ENCODE results near the gene IQCM. TPM values are rescaled to one million over a fixed set of nuclear protein-coding genes. Genes with fewer than 3 reads are reported as not detected.

Gene IQCM
- total and polyA plus RNA-seq, 5 donors from 2014 or later: not detected

DNA sequence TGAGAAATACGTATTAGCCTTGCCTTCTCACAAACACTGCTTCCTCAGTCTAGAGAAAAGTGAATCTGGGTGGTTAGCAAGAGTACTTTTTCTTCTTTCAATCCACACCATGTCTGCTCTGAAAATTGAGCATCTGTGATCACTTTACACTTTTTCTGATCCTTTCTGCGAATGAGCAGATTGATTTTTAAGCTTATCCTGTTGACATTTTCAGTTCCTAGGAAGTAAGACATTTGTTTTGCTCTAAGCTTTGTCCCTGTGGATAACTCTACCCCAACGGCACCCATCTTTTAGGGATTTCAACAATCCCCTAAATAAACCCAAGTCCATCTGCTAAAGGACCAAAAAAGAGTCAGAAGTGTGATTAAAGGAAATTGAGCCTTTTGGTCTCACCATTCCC, 487.5 kb downstream of the IQCM start:
- no peak for DNase-seq
- Mint-ChIP-seq H3K4me3 (no peak overlapping the region), H3K27ac (no peak overlapping the region), H3K27me3 (no peaks in the 10 kb centered on the region), H3K36me3 (no peaks in the 10 kb centered on the region), H3K4me1 (no peaks in the 10 kb centered on the region), H3K9me3 (peaks cover 0 to 11% (median 3%) of the 10 kb centered on the region in 7 donors)
- ATAC-seq (ENCODE audit: low read depth in 2 of 2): no peak
- Histone ChIP-seq H3K4me3 (ENCODE audit: low read depth, low read length) (no peak overlapping the region), H3K27me3 (ENCODE audit: control insufficient read depth, insufficient read depth, low read length) (no peaks in the 10 kb centered on the region), H3K27ac (ENCODE audit: insufficient read depth, low read length, poor library complexity, severe bottlenecking) (no peak overlapping the region), H3K36me3 (ENCODE audit: control insufficient read depth, insufficient read depth, low read length) (no peaks in the 10 kb centered on the region), H3K4me1 (ENCODE audit: control insufficient read depth, insufficient read depth, low read length, poor library complexity, severe bottlenecking) (no peaks in the 10 kb centered on the region), H3K9me3 (ENCODE audit: control insufficient read depth in 2 of 2, low read length in 2 of 2) (no peaks in the 10 kb centered on the region)

DNA sequence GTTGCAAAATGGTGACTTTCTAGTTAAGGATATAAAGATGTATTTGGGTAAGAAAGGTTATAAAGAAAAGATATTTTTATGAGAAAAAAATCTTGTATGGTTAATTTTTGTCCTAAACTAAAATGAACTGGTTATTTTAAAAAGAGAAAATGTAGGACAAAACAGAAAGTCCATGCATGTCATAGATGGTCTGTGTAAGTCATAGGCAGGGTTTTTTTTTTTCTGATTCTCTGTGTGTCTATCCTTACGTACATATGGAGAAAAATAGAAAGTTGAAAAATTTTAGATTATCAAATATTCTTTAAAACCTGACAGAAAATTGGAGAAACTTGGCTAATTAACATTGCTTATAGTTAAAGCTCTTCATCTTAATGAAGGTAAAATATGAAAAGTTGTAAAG, 493.4 kb downstream of the IQCM start:
- H3K4me3 Mint-ChIP-seq: no peak overlapping the region
- peaks cover 0 to 24% (median 6%) of the 10 kb centered on the region in 7 donors for H3K9me3 Mint-ChIP-seq
- H3K36me3 Mint-ChIP-seq: no peaks in the 10 kb centered on the region
- no peaks in the 10 kb centered on the region for H3K4me1 Mint-ChIP-seq
- no peaks in the 10 kb centered on the region for H3K9me3 ChIP-seq (ENCODE audit: control insufficient read depth in 2 of 2, low read length in 2 of 2)
- no peak for ATAC-seq (ENCODE audit: low read depth in 2 of 2)
- H3K27ac Mint-ChIP-seq: no peak overlapping the region
- DNase-seq: no peak
- no peaks in the 10 kb centered on the region for H3K36me3 ChIP-seq (ENCODE audit: control insufficient read depth, insufficient read depth, low read length)
- no peak overlapping the region for H3K4me3 ChIP-seq (ENCODE audit: low read depth, low read length)
- no peaks in the 10 kb centered on the region for H3K27me3 Mint-ChIP-seq
- H3K27ac ChIP-seq (ENCODE audit: insufficient read depth, low read length, poor library complexity, severe bottlenecking): no peak overlapping the region
- H3K27me3 ChIP-seq (ENCODE audit: control insufficient read depth, insufficient read depth, low read length): no peaks in the 10 kb centered on the region
- H3K4me1 ChIP-seq (ENCODE audit: control insufficient read depth, insufficient read depth, low read length, poor library complexity, severe bottlenecking): no peaks in the 10 kb centered on the region

- Mint-ChIP-seq H3K36me3 (no peaks in the 10 kb centered on the region), H3K9me3 (peaks cover 0 to 24% (median 6%) of the 10 kb centered on the region in 7 donors), H3K4me1 (no peaks in the 10 kb centered on the region), H3K4me3 (no peak overlapping the region), H3K27ac (no peak overlapping the region), H3K27me3 (no peaks in the 10 kb centered on the region)
- ATAC-seq (ENCODE audit: low read depth in 2 of 2) (no peak), DNase-seq (no peak)
- Histone ChIP-seq H3K4me3 (ENCODE audit: low read depth, low read length) (no peak overlapping the region), H3K27me3 (ENCODE audit: control insufficient read depth, insufficient read depth, low read length) (no peaks in the 10 kb centered on the region), H3K27ac (ENCODE audit: insufficient read depth, low read length, poor library complexity, severe bottlenecking) (no peak overlapping the region), H3K9me3 (ENCODE audit: control insufficient read depth in 2 of 2, low read length in 2 of 2) (no peaks in the 10 kb centered on the region), H3K36me3 (ENCODE audit: control insufficient read depth, insufficient read depth, low read length) (no peaks in the 10 kb centered on the region), H3K4me1 (ENCODE audit: control insufficient read depth, insufficient read depth, low read length, poor library complexity, severe bottlenecking) (no peaks in the 10 kb centered on the region)
Measured at GRCh38 chr4:149321438-149321837, 494.2 kb downstream of the IQCM start.

DNA sequence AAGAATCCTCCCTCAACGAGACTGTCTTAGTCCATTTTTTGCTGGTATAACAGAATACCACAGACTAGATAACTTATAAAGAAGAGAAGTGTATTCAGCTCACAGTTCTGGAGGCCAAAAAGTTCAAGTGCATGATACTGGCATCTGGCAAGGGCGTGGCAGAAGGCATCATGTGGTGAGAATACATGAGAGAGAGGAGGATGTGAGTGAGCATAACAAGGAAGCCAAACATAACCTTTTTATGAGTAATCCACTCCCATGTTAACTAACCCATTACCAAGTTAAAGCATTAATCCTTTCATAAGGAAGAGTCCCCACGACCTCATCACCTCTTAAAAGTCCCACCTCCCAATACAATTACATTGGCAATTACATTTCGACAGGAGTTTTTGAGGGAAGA, 504.6 kb downstream of the IQCM start:
- no peaks in the 10 kb centered on the region for H3K4me1 ChIP-seq (ENCODE audit: control insufficient read depth, insufficient read depth, low read length, poor library complexity, severe bottlenecking)
- no peak overlapping the region for H3K27ac ChIP-seq (ENCODE audit: insufficient read depth, low read length, poor library complexity, severe bottlenecking)
- no peak for ATAC-seq (ENCODE audit: low read depth in 2 of 2)
- H3K4me3 Mint-ChIP-seq: no peak overlapping the region
- H3K36me3 ChIP-seq (ENCODE audit: control insufficient read depth, insufficient read depth, low read length): no peaks in the 10 kb centered on the region
- H3K4me1 Mint-ChIP-seq: no peaks in the 10 kb centered on the region
- no peaks in the 10 kb centered on the region for H3K27me3 Mint-ChIP-seq
- no peaks in the 10 kb centered on the region for H3K36me3 Mint-ChIP-seq
- H3K9me3 Mint-ChIP-seq: peaks cover 0 to 16% (median 3%) of the 10 kb centered on the region in 7 donors
- no peaks in the 10 kb centered on the region for H3K9me3 ChIP-seq (ENCODE audit: control insufficient read depth in 2 of 2, low read length in 2 of 2)
- no peak for DNase-seq
- no peak overlapping the region for H3K4me3 ChIP-seq (ENCODE audit: low read depth, low read length)
- H3K27ac Mint-ChIP-seq: no peak overlapping the region
- no peaks in the 10 kb centered on the region for H3K27me3 ChIP-seq (ENCODE audit: control insufficient read depth, insufficient read depth, low read length)

DNA sequence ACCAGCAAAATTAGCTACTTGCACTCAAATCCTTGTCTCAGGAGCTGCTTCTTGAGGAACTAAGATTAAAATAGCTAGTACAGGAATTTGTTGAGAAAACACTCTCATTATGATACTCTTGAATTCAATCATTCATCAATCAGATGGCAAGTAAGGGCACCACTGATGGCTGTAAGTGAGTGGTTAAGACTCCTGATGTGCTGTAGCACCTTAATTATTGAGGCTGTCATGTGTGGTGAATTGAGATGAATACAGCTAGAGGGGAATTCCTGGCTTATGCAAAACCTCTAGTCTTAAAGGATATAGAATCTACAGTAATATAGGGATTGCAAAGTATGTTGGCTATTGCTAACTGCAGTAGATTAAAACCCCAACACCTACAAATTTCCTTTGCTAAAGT, 509.1 kb downstream of the IQCM start:
- H3K9me3 Mint-ChIP-seq: peaks cover 2 to 16% (median 6%) of the 10 kb centered on the region in 7 donors
- no peak overlapping the region for H3K27ac Mint-ChIP-seq
- H3K36me3 Mint-ChIP-seq: no peaks in the 10 kb centered on the region
- H3K4me1 ChIP-seq (ENCODE audit: control insufficient read depth, insufficient read depth, low read length, poor library complexity, severe bottlenecking): no peaks in the 10 kb centered on the region
- DNase-seq (no peak), ATAC-seq (ENCODE audit: low read depth in 2 of 2) (no peak)
- no peak overlapping the region for H3K27ac ChIP-seq (ENCODE audit: insufficient read depth, low read length, poor library complexity, severe bottlenecking)
- H3K27me3 ChIP-seq (ENCODE audit: control insufficient read depth, insufficient read depth, low read length): no peaks in the 10 kb centered on the region
- H3K9me3 ChIP-seq (ENCODE audit: control insufficient read depth in 2 of 2, low read length in 2 of 2): no peaks in the 10 kb centered on the region
- no peaks in the 10 kb centered on the region for H3K27me3 Mint-ChIP-seq
- H3K4me3 ChIP-seq (ENCODE audit: low read depth, low read length): no peak overlapping the region
- H3K4me3 Mint-ChIP-seq: no peak overlapping the region
- H3K4me1 Mint-ChIP-seq: no peaks in the 10 kb centered on the region
- no peaks in the 10 kb centered on the region for H3K36me3 ChIP-seq (ENCODE audit: control insufficient read depth, insufficient read depth, low read length)
